ENCODE results near the gene SLC5A6. TPM values are rescaled to one million over a fixed set of nuclear protein-coding genes. Genes with fewer than 3 reads are reported as not detected.

Gene SLC5A6
- polyA plus RNA-seq, 1 donor from 2014 or later, result 64.3 TPM

DNA sequence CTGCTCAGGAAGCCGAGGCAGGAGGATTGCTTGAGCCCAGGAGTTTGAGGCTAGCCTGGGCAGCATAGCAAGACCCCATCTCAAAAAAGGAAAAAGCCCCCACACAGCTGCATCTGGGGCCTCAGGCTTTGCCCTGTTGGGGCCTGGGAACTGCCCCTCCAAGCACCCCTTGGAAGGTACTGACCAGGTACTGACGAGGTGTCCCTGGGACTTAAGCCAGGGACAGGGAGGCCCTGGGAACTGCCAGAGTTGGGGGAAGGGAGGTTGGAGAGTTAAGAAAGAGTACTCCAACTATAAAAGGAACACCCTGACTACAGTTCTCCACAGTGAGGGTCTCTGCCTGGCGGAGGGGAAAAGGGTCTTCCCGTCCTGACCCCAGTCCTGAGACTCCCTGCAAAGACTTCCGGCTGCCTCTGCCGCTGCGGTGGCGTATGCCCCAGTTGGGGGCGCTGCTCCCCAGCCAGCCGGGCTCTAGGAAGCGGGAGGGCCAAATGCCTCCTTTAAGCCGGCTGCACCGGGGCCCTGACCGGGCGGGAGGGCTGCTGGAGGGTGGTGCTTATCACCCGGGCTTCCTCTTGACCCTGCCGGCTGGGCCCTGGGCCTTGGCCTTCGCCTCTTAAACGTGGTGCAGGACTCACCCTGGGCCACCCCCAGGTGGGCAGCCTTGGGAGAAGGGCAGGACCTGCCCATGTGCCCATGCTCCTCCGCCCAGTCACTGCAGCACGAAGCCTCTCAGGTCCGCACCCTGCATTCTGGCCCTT is 38.0 kb upstream of the SLC5A6 start:
- Histone ChIP-seq H3K4me3 (ENCODE audit: low read length) (no peak overlapping the region), H2AFZ (ENCODE audit: low read depth, low read length) (no peak overlapping the region)

DNA sequence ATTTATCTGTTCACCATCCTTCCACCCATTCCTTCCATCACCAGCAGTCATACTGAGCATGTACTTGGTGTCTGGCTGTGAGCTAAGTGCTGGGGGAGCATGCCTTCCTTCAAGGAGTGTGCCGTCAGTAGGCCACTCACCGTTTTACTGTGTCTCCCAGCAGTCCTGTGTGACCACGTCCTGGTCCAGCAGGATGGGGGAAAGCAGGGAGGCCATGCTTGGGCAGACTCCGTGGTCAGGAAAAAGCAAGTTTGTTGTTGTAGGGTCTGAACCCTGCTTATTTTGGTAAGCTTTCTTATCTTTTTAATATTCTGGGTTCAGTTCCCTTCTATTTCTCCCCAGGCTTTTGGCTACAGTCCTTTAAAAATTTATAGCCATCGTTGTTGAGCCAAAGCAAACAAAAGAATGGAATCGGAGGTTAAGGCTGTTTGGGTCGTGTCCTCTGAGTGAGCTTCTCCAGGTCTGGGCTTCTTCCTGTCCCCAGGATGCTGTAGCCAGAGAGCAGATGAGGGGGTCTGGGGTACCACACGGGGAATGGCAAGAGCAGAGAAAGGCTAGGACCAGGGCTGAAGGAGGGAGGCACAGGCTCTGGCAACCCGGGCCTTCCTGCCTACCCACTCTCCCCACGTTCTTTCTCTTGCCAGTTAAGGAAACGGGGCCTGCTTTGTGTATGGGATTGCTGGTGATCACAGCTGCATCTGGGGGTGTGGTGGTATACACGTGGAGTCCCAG is 37.3 kb upstream of the SLC5A6 start:
- H3K4me2 ChIP-seq (ENCODE audit: low read length), result no peak overlapping the region
- H3K27ac ChIP-seq (ENCODE audit: low read length), result no peak overlapping the region
- H3K4me3 ChIP-seq (ENCODE audit: low read length), result no peak overlapping the region
- TF ChIP-seq EZH2 (IDR thresholded peaks at IDR 0.05; ENCODE audit: borderline replicate concordance, insufficient read depth, low read length, poor library complexity, severe bottlenecking) (no peak), EP300 (conservative IDR thresholded peaks at IDR 0.05; ENCODE audit: poor library complexity, severe bottlenecking) (no peak), SMC3 (conservative IDR thresholded peaks at IDR 0.05; ENCODE audit: poor library complexity) (no peak), POLR2AphosphoS5 (IDR thresholded peaks at IDR 0.05) (no peak), MXI1 (conservative IDR thresholded peaks at IDR 0.05; ENCODE audit: poor library complexity, severe bottlenecking) (no peak), RAD21 (conservative IDR thresholded peaks at IDR 0.05) (no peak), TAF1 (IDR thresholded peaks at IDR 0.05; ENCODE audit: low read depth) (no peak)
- TF ChIP-seq, protein P1, sequence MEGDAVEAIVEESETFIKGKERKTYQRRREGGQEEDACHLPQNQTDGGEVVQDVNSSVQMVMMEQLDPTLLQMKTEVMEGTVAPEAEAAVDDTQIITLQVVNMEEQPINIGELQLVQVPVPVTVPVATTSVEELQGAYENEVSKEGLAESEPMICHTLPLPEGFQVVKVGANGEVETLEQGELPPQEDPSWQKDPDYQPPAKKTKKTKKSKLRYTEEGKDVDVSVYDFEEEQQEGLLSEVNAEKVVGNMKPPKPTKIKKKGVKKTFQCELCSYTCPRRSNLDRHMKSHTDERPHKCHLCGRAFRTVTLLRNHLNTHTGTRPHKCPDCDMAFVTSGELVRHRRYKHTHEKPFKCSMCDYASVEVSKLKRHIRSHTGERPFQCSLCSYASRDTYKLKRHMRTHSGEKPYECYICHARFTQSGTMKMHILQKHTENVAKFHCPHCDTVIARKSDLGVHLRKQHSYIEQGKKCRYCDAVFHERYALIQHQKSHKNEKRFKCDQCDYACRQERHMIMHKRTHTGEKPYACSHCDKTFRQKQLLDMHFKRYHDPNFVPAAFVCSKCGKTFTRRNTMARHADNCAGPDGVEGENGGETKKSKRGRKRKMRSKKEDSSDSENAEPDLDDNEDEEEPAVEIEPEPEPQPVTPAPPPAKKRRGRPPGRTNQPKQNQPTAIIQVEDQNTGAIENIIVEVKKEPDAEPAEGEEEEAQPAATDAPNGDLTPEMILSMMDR (IDR thresholded peaks at IDR 0.05; ENCODE audit: poor library complexity, severe bottlenecking), result no peak
- TF ChIP-seq, protein P2, sequence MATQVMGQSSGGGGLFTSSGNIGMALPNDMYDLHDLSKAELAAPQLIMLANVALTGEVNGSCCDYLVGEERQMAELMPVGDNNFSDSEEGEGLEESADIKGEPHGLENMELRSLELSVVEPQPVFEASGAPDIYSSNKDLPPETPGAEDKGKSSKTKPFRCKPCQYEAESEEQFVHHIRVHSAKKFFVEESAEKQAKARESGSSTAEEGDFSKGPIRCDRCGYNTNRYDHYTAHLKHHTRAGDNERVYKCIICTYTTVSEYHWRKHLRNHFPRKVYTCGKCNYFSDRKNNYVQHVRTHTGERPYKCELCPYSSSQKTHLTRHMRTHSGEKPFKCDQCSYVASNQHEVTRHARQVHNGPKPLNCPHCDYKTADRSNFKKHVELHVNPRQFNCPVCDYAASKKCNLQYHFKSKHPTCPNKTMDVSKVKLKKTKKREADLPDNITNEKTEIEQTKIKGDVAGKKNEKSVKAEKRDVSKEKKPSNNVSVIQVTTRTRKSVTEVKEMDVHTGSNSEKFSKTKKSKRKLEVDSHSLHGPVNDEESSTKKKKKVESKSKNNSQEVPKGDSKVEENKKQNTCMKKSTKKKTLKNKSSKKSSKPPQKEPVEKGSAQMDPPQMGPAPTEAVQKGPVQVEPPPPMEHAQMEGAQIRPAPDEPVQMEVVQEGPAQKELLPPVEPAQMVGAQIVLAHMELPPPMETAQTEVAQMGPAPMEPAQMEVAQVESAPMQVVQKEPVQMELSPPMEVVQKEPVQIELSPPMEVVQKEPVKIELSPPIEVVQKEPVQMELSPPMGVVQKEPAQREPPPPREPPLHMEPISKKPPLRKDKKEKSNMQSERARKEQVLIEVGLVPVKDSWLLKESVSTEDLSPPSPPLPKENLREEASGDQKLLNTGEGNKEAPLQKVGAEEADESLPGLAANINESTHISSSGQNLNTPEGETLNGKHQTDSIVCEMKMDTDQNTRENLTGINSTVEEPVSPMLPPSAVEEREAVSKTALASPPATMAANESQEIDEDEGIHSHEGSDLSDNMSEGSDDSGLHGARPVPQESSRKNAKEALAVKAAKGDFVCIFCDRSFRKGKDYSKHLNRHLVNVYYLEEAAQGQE (IDR thresholded peaks at IDR 0.05; ENCODE audit: borderline replicate concordance), result no peak
- H3K9me2 ChIP-seq (ENCODE audit: insufficient read depth, low read length), result no peaks in the 10 kb centered on the region
- H3F3A ChIP-seq (ENCODE audit: insufficient read depth, low read length, poor library complexity, severe bottlenecking), result no peaks in the 10 kb centered on the region
- no peak overlapping the region for H2AFZ ChIP-seq (ENCODE audit: low read depth, low read length)
- no peak overlapping the region for H3K9ac ChIP-seq (ENCODE audit: low read length)
- no peaks in the 10 kb centered on the region for H4K20me1 ChIP-seq (ENCODE audit: insufficient read depth)
- H3K36me3 ChIP-seq (ENCODE audit: insufficient read depth, low read length), result no peaks in the 10 kb centered on the region
- H3K27me3 ChIP-seq (ENCODE audit: insufficient read depth, low read depth, low read length), result peaks cover 5% of the 10 kb centered on the region
- no peaks in the 10 kb centered on the region for H3K9me3 ChIP-seq (ENCODE audit: low read length)
- H3K79me2 ChIP-seq (replicated peaks; ENCODE audit: insufficient read depth, low read length), result no peaks in the 10 kb centered on the region

More for the DNA sequence above, 38.0 kb upstream of the SLC5A6 start:
- H3K4me2 ChIP-seq (ENCODE audit: low read length), result no peak overlapping the region
- H4K20me1 ChIP-seq (ENCODE audit: insufficient read depth), result no peaks in the 10 kb centered on the region
- H3K27me3 ChIP-seq (ENCODE audit: insufficient read depth, low read depth, low read length), result peaks cover 5% of the 10 kb centered on the region
- no peaks in the 10 kb centered on the region for H3K9me3 ChIP-seq (ENCODE audit: low read length)
- no peaks in the 10 kb centered on the region for H3K36me3 ChIP-seq (ENCODE audit: insufficient read depth, low read length)
- H3F3A ChIP-seq (ENCODE audit: insufficient read depth, low read length, poor library complexity, severe bottlenecking), result no peaks in the 10 kb centered on the region
- no peak overlapping the region for H3K27ac ChIP-seq (ENCODE audit: low read length)
- H3K79me2 ChIP-seq (replicated peaks; ENCODE audit: insufficient read depth, low read length), result no peaks in the 10 kb centered on the region
- H3K9me2 ChIP-seq (ENCODE audit: insufficient read depth, low read length), result no peaks in the 10 kb centered on the region
- TF ChIP-seq, protein P1 (IDR thresholded peaks at IDR 0.05; ENCODE audit: poor library complexity, severe bottlenecking), result peak; percentile 38
- TF ChIP-seq SMC3 (conservative IDR thresholded peaks at IDR 0.05; ENCODE audit: poor library complexity) (no peak), RAD21 (conservative IDR thresholded peaks at IDR 0.05) (no peak), EP300 (conservative IDR thresholded peaks at IDR 0.05; ENCODE audit: poor library complexity, severe bottlenecking) (no peak)
- no peak overlapping the region for H3K9ac ChIP-seq (ENCODE audit: low read length)
